Ovary (tissue), 9 donors: Measurements from ENCODE around the gene LEO1. TPM values are rescaled to one million over a fixed set of nuclear protein-coding genes. Genes with fewer than 3 reads are reported as not detected.

Experiments used
- DNase-seq, 5 donors: peaks; one replicate each; pipeline ENCODE4 v3.0.0-alpha.2; 2019 to 2020
- H3K27ac ChIP-seq, 2 donors: fragments of 200-600 bp; one replicate each; pipeline versions ENCODE4 v1.5.1 to v1.8.0; 2019 to 2022
- H3K27me3 ChIP-seq: fragments of 200-600 bp; one replicate; pipeline ENCODE4 v1.8.0; 2022
- H3K36me3 ChIP-seq: fragments of 200-600 bp; sonication (generic); one replicate; pipeline ENCODE4 v1.5.1; 2019
- H3K4me1 ChIP-seq: one replicate; pipeline ENCODE4 v1.8.1; 2013; ENCODE audit warnings: mild to moderate bottlenecking, moderate library complexity; ENCODE audit not compliant: insufficient read depth
- H3K4me3 ChIP-seq: fragments of 200-600 bp; sonication (generic); one replicate; pipeline ENCODE4 v1.5.1; 2017
- H3K9me3 ChIP-seq, 2 donors: fragments of 200-600 bp in 1 of 2; sonication (generic) in 1 of 2; one replicate each; pipeline versions ENCODE4 v1.5.1 to v1.8.1; 2013 to 2019; ENCODE audit warnings: mild to moderate bottlenecking in 1 of 2, moderate library complexity in 1 of 2
- EP300 ChIP-seq: sonication (generic); formaldehyde crosslinking; IDR thresholded peaks from one replicate; pipeline ENCODE4 v1.6.1; 2017; ENCODE audit warnings: antibody characterized with exemption
- POLR2A ChIP-seq: fragments of 450-650 bp; IDR thresholded peaks from one replicate; pipeline ENCODE4 v1.6.1; 2017; ENCODE audit warnings: antibody characterized with exemption, mild to moderate bottlenecking, moderate library complexity
- WGBS, 3 donors: extraction: QIAGEN DNeasy Blood & Tissue Kit in 1 of 3; methylation state at CpG; one replicate each; pipeline versions ENCODE4 v1.1.5 to v1.1.7; 2013 to 2017; 5-methylcytosine and 5-hydroxymethylcytosine counted together
- intact Hi-C, 4 donors: fragments of 100-400 bp; cut with DNase I; formaldehyde crosslinking; loops; one replicate each; pipeline versions ENCODE4 v1.11.0 to v1.15.1; 2022 to 2023
- polyA plus RNA-seq, 2 donors: library from polyadenylated mRNA; stranded (reverse); fragments of 200-250 nt in 1 of 2; fragments of 350-450 nt in 1 of 2; fragmentation: Illumina TruSeq in 1 of 2; extraction: RNeasy Lipid Tissue Mini Kit (QIAGEN cat#74804) in 1 of 2; gene quantifications; one replicate each; pipeline ENCODE4 v1.2.3, GENCODE V29; 2013 to 2014
- small RNA-seq: library from RNA; depleted of rRNA; stranded (forward); fragments of <200 nt; gene quantifications from one replicate; pipeline ENCODE3, GENCODE V24; 2016
- total RNA-seq, 7 donors: library from RNA; depleted of rRNA in 2 of 7; stranded (reverse); fragments of >200 nt in 2 of 7; fragmentation: NEBNext Ultra II Directional in 3 of 7; extraction: Animal tissue kit (Norgen Biotek cat#: 25700) in 3 of 7; gene quantifications; one replicate each; pipeline versions ENCODE4 v1.1.0 to v1.2.4, GENCODE V29; 2016 to 2023
- TF ChIP-seq, protein P1 (sequence below), 3 donors: fragments of 450-650 bp in 2 of 3; fragments of 200-600 bp in 1 of 3; IDR thresholded peaks; one replicate each; pipeline versions ENCODE4 v1.5.1 to v1.8.0; 2016 to 2022; ENCODE audit warnings: antibody characterized with exemption in 3 of 3, mild to moderate bottlenecking in 1 of 3
- donor health status: DM: no; HTN: no; CAD: no; lungs with moderate emphysema.
- donor health status: DM: no; HTN: no; CAD: no.
- donor health status: Bipolar disorder and iron deficiency.
- donor health status: DM: yes; HTN: yes; CAD: no.
- donor health status: DM: no; HTN: no; CAD: no.
- donor health status: DM: yes; HTN: yes; CAD: no.

LEO1 gene
- total and polyA plus RNA-seq, 9 donors: 6.8 to 22.5 (median 9.6) TPM

DNA sequence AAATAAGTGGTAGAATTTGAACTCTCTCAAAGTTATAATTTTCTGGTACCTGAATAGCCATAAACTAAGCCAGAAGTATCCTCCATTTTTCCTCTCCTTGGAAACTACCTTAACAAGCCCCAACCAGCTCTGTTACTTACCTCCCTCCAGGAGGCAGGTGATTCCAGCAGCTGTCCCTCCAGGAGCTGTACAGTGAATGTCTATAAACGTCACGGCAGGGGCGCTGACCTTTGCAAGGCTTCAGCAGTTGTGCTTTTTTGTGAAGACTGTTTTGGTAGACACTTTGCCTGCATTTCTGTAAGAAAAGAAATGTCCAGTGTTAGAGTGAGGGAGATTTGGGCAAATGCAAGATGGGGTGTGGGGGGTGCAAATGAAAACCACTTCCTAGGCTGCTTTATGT is 67.2 kb downstream of the LEO1 start:
- H3K36me3 ChIP-seq: no peaks in the 10 kb centered on the region
- no peak for DNase-seq
- intact Hi-C loops: no loop called here
- TF ChIP-seq POLR2A (no peak), EP300 (no peak)
- TF ChIP-seq, protein P1, sequence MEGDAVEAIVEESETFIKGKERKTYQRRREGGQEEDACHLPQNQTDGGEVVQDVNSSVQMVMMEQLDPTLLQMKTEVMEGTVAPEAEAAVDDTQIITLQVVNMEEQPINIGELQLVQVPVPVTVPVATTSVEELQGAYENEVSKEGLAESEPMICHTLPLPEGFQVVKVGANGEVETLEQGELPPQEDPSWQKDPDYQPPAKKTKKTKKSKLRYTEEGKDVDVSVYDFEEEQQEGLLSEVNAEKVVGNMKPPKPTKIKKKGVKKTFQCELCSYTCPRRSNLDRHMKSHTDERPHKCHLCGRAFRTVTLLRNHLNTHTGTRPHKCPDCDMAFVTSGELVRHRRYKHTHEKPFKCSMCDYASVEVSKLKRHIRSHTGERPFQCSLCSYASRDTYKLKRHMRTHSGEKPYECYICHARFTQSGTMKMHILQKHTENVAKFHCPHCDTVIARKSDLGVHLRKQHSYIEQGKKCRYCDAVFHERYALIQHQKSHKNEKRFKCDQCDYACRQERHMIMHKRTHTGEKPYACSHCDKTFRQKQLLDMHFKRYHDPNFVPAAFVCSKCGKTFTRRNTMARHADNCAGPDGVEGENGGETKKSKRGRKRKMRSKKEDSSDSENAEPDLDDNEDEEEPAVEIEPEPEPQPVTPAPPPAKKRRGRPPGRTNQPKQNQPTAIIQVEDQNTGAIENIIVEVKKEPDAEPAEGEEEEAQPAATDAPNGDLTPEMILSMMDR (IDR thresholded peaks at IDR 0.05): no peak
- no peaks in the 10 kb centered on the region for H3K4me1 ChIP-seq
- H3K4me3 ChIP-seq: no peak overlapping the region
- WGBS, 3 donors: 82 to 85% (median 85%) methylated on average over 3 of the region's 3 CpGs
- H3K9me3 ChIP-seq: no peaks in the 10 kb centered on the region
- H3K27me3 ChIP-seq: no peaks in the 10 kb centered on the region
- H3K27ac ChIP-seq: no peak overlapping the region

DNA sequence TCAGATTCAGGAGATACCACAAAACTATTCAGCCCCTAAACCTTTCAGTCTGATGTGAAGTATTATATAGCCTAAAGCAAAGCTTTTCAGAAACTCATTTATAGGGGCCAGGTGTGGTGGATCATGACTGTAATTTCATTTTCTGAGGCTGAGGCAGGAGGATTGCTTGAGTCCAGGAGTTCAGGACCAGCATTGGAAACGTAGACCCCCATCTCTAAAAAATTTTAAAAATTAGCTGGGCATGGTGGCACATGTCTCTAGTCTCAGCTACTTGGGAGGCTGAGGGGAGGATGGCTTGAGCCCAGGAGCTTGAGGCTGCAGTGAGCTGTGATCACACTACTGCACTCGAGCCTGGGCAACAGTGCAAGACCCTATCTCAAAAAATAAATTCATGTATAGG is 82.1 kb downstream of the LEO1 start:
- intact Hi-C loops: no loop called here
- WGBS, 3 donors: 94 to 98% (median 97%) methylated on average over 2 of the region's 2 CpGs

DNA sequence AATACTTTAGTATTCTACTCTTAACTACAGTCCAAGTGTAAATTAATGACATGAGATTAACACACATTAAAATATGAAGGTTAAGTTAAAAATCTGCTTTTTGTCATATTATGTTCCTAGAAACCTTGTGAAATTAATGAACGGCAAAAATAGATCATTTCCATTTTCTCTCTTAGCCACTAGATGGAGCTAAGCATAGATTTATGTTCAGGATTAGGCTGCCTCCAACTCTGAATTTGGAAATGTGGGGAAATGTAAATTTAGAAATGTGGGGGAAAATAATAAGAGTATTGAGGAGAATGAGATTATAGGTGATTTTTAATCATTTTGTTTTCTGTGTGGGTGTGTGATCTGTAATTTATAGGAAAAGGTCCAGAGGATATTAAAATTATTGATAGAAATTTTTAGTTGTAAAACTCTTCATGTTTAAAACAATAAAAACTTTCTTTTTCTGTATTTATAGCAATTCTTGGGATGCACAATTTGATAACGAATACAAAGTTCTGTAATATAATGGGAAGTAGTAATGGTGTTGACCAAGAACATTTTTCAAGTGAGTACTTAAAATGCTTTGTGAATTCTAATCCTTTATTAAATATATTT is 82.9 kb downstream of the LEO1 start:
- intact Hi-C loops: no loop called here
- H3K9me3 ChIP-seq: no peaks in the 10 kb centered on the region

More for the DNA sequence above, 82.1 kb downstream of the LEO1 start:
- Histone ChIP-seq H3K4me3 (no peak overlapping the region), H3K9me3 (no peaks in the 10 kb centered on the region), H3K4me1 (peaks cover 3% of the 10 kb centered on the region), H3K27me3 (no peaks in the 10 kb centered on the region), H3K27ac (no peak overlapping the region), H3K36me3 (no peaks in the 10 kb centered on the region)
- DNase-seq: no peak
- no peak for TF ChIP-seq POLR2A
- TF ChIP-seq, protein P1 (IDR thresholded peaks at IDR 0.05): no peak
- TF ChIP-seq EP300: no peak

More for the DNA sequence above, 82.9 kb downstream of the LEO1 start:
- no peak for TF ChIP-seq POLR2A
- TF ChIP-seq, protein P1 (IDR thresholded peaks at IDR 0.05): peak; percentile 22 to 55 (median 50)
- no peak for TF ChIP-seq EP300
- H3K4me3 ChIP-seq: no peak overlapping the region
- no peaks in the 10 kb centered on the region for H3K36me3 ChIP-seq
- H3K27me3 ChIP-seq: no peaks in the 10 kb centered on the region
- WGBS, 3 donors: 30 to 41% (median 38%) methylated on average over 2 of the region's 2 CpGs
- H3K27ac ChIP-seq: no peak overlapping the region
- no peak for DNase-seq
- peaks cover 3% of the 10 kb centered on the region for H3K4me1 ChIP-seq

Small RNAs within 50 kb of the gene (small RNA-seq; reads per million reads assigned to genes)
- gene RNU6-90P: not detected

Other genes starting within 250 kb of the LEO1 start
- 10 to 100 TPM in 6 of 7 donors, 1 to 10 TPM in 1; 8.9 to 16.4 (median 13.4) TPM for gene LYSMD2, start 234.1 kb downstream of the LEO1 start, total RNA-seq
- gene LYSMD2, start 234.1 kb downstream of the LEO1 start, polyA plus RNA-seq: 10 to 100 TPM; 10.4 to 15.8 TPM
- gene TMOD2, start 220.2 kb downstream of the LEO1 start, total RNA-seq: 10 to 100 TPM; 11.5 to 15.7 (median 12.6) TPM
- gene TMOD2, start 220.2 kb downstream of the LEO1 start, polyA plus RNA-seq: 10 to 100 TPM in 1 of 2 donors, 1 to 10 TPM in 1; 3.4 to 10.4 TPM
- 10 to 100 TPM; 13.6 to 35.5 (median 29.3) TPM for gene TMOD3, start 142.1 kb downstream of the LEO1 start, total RNA-seq
- gene TMOD3, start 142.1 kb downstream of the LEO1 start, polyA plus RNA-seq: 10 to 100 TPM in 1 of 2 donors, 1 to 10 TPM in 1; 9.4 to 24.1 TPM
- gene MAPK6, start 47.4 kb upstream of the LEO1 start, total RNA-seq: 10 to 100 TPM; 17.6 to 24.5 (median 21.5) TPM
- gene MAPK6, start 47.4 kb upstream of the LEO1 start, polyA plus RNA-seq: 10 to 100 TPM in 1 of 2 donors, 1 to 10 TPM in 1; 5.9 to 11.6 TPM
- gene BCL2L10, start 141.0 kb upstream of the LEO1 start, total RNA-seq: 1 to 10 TPM in 1 of 7 donors, under 1 TPM in 3, not detected in 3; 0.23 to 1.3 (median 0.30) TPM
- gene BCL2L10, start 141.0 kb upstream of the LEO1 start, polyA plus RNA-seq: under 1 TPM; 0.22 to 0.60 TPM
- 100 to 1,000 TPM in 1 of 7 donors, 10 to 100 TPM in 6; 63.3 to 101 (median 65.0) TPM for gene GNB5, start 219.6 kb upstream of the LEO1 start, total RNA-seq
- gene GNB5, start 219.6 kb upstream of the LEO1 start, polyA plus RNA-seq: 10 to 100 TPM; 49.2 to 50.1 TPM